Measurements from ENCODE around the gene OBP2B. TPM values are rescaled to one million over a fixed set of nuclear protein-coding genes. Genes with fewer than 3 reads are reported as not detected.

Gene OBP2B
- total and polyA plus RNA-seq, 10 of the 15 experiments (the other 5 are each of a cell fraction or from before 2014, with no cell fraction given): not detected

GRCh38 chr9:133251773-133252172 lies 42.7 kb upstream of the OBP2B start:
- no peak overlapping the region for H3K4me3 ChIP-seq
- intact Hi-C loops (cut with micrococcal nuclease; ENCODE audit: unreplicated experiment): no loop called here
- SMC1A ChIA-PET (ENCODE audit: uncharacterized antibody, unreplicated experiment): no interaction called here
- TF ChIP-seq WRNIP1 (IDR thresholded peaks at IDR 0.05; ENCODE audit: borderline replicate concordance, low read depth, low read length) (no peak), RAD51 (IDR thresholded peaks at IDR 0.05) (no peak), RCOR1 (conservative IDR thresholded peaks at IDR 0.05; ENCODE audit: low read depth, low read length) (no peak), ZBTB11 (CRISPR knock-in tag; IDR thresholded peaks at IDR 0.05) (no peak), RELB (IDR thresholded peaks at IDR 0.05; ENCODE audit: low read depth) (no peak), MTA2 (IDR thresholded peaks at IDR 0.05; ENCODE audit: low read depth) (no peak), TBL1XR1 (IDR thresholded peaks at IDR 0.05; ENCODE audit: low read depth, low read length) (no peak), JUND (IDR thresholded peaks at IDR 0.05; ENCODE audit: low read depth, low read length) (no peak), SMARCA5 (IDR thresholded peaks at IDR 0.05) (no peak), ZNF274 (IDR thresholded peaks at IDR 0.05; ENCODE audit: insufficient read depth, insufficient read length) (no peak), SMAD1 (IDR thresholded peaks at IDR 0.05; ENCODE audit: low read depth, partially characterized antibody) (no peak), BCLAF1 (IDR thresholded peaks at IDR 0.05) (no peak)
- TF ChIP-seq, protein P1, sequence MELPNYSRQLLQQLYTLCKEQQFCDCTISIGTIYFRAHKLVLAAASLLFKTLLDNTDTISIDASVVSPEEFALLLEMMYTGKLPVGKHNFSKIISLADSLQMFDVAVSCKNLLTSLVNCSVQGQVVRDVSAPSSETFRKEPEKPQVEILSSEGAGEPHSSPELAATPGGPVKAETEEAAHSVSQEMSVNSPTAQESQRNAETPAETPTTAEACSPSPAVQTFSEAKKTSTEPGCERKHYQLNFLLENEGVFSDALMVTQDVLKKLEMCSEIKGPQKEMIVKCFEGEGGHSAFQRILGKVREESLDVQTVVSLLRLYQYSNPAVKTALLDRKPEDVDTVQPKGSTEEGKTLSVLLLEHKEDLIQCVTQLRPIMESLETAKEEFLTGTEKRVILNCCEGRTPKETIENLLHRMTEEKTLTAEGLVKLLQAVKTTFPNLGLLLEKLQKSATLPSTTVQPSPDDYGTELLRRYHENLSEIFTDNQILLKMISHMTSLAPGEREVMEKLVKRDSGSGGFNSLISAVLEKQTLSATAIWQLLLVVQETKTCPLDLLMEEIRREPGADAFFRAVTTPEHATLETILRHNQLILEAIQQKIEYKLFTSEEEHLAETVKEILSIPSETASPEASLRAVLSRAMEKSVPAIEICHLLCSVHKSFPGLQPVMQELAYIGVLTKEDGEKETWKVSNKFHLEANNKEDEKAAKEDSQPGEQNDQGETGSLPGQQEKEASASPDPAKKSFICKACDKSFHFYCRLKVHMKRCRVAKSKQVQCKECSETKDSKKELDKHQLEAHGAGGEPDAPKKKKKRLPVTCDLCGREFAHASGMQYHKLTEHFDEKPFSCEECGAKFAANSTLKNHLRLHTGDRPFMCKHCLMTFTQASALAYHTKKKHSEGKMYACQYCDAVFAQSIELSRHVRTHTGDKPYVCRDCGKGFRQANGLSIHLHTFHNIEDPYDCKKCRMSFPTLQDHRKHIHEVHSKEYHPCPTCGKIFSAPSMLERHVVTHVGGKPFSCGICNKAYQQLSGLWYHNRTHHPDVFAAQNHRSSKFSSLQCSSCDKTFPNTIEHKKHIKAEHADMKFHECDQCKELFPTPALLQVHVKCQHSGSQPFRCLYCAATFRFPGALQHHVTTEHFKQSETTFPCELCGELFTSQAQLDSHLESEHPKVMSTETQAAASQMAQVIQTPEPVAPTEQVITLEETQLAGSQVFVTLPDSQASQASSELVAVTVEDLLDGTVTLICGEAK (IDR thresholded peaks at IDR 0.05; ENCODE audit: borderline replicate concordance): no peak

More at GRCh38 chr9:133251773-133252172, 42.7 kb upstream of the OBP2B start:
- POLR2A ChIA-PET: no interaction called here
- Histone ChIP-seq H3K79me2 (ENCODE audit: control insufficient read depth, insufficient read depth, low read length) (no peaks in the 10 kb centered on the region), H3K9ac (ENCODE audit: control insufficient read depth, insufficient read depth, low read length) (no peak overlapping the region), H3K27ac (ENCODE audit: control insufficient read depth, insufficient read depth) (no peak overlapping the region), H3K4me1 (ENCODE audit: control insufficient read depth, insufficient read depth, low read length) (no peaks in the 10 kb centered on the region), H3K36me3 (ENCODE audit: control insufficient read depth in 2 of 2, insufficient read depth in 2 of 2, low read length in 1 of 2) (no peaks in the 10 kb centered on the region), H3K9me3 (replicated peaks; ENCODE audit: control insufficient read depth, insufficient read depth, low read length) (no peaks in the 10 kb centered on the region), H3K4me2 (ENCODE audit: control insufficient read depth, insufficient read depth) (no peak overlapping the region), H2AFZ (ENCODE audit: control insufficient read depth, low read depth, low read length) (no peak overlapping the region), H4K20me1 (ENCODE audit: control insufficient read depth, insufficient read depth) (no peaks in the 10 kb centered on the region), H3K27me3 (replicated peaks in 1 of 2; ENCODE audit: control insufficient read depth in 2 of 2, insufficient read depth in 2 of 2, low read length in 1 of 2) (peaks cover 0 to 2% of the 10 kb centered on the region in 2 experiments; a peak in 3 of 4 replicates)
- BruUV-seq (replicated peaks): no TSS peak
- FAIRE-seq: no peak
- CTCF ChIA-PET: interaction anchor here (3.5 kb wide), 1 partner anchor 12 kb away, joined by 9 read pairs; no protein-coding TSS in a partner anchor
- WGBS (ENCODE audit: insufficient coverage, insufficient replicate concordance, low lambda C conversion rate, missing lambda C conversion rate): 7% methylated on average over 11 of the region's 11 CpGs
- ATAC-seq: no peak
- no peak for DNase-seq (ENCODE audit: low read depth, low spot score)
- in situ Hi-C loops (cut with MboI): no loop called here
- RAD21 ChIA-PET (ENCODE audit: unreplicated experiment): no interaction called here

Measured in GM12878 (cell line).